Measurements from ENCODE around the gene MICOS13.
"Not testable (repeated sequence)": the region's sequence is repeated elsewhere in the genome, so short reads cannot be mapped to it uniquely, and the experiment has no call there.

Gene MICOS13

GRCh38 chr19:5700455-5701092 is 20.3 kb upstream of the MICOS13 start:
- DNase-seq (no peak), ATAC-seq (no peak)

DNA sequence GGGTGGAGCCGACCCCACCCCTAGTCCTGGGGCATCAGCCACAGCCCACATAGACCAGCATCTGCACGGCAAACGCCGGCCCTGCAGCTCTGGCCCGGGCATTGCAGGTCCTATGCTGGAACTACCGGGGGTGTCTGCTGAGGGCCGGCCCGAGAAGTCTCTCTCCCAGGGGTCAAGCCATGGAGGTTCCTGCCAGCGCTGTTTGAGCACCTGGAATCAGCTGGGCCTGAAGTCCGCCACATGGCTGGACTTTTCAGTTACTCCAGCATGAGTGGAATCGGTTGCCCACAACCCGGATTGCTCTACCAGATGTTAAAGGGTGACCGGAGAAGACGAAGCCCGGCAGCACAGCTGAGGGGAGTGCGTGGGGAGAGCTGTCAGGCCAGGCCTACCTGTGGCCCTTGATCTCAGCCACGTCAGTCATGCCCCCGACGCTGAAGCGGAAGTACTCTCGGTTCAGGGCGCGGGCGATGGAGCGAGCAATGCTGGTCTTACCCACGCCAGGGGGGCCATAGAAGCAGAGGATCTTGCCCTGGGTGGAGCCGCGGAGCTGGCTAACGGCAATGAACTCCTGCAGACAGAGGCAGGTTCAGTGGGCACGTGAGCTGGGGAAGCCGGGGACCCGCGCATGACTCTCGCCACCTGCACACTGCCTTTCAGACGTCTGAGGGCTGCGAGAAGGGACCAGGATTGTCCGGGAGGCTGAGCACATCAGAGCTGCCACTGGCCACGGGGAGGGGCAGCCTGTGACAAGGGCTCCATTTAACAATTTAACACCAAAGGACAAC is 18.5 kb upstream of the MICOS13 start:
- ATAC-seq (no peak), DNase-seq (no peak)

GRCh38 chr19:5697890-5698634 is 17.7 kb upstream of the MICOS13 start:
- no peak for ATAC-seq

GRCh38 chr19:5697022-5697889 is 16.9 kb upstream of the MICOS13 start:
- no peak for DNase-seq
- ATAC-seq: no peak

More at GRCh38 chr19:5697890-5698634, 17.7 kb upstream of the MICOS13 start:
- no peak for DNase-seq

- ATAC-seq: no peak
These were observed 16.1 kb upstream of the MICOS13 start for GRCh38 chr19:5696196-5697021.

DNA sequence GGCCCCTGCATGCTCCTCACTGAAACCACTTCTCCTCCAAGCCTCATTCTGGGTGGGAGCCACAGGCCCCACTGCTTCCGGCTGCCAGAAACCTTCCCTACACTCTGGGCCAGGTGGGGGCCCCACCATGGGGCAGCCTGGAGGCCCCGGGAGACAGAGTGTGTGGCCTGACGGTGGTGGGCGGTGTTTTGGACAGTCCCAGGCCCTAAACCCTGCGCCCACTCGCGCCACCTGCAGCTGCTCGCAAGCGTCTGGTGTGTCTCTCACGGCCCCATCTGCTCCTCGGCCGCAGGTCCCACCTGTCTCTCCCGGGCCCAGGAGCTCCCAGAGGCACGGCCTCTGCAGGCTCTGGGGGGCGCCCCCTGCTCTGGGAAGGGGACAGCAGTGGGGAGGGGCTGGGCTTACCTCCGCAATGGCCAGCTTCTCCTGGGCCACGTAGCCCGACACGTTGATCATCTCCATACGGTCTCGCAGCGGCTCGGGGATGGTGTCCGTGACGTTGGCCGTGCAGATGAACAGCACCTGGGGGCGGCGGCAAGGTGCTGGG is 15.4 kb upstream of the MICOS13 start:
- no peak for DNase-seq
- no peak for ATAC-seq

More at GRCh38 chr19:5696196-5697021, 16.1 kb upstream of the MICOS13 start:
- DNase-seq: no peak

- ATAC-seq: no peak
These were observed 14.8 kb upstream of the MICOS13 start for GRCh38 chr19:5694956-5695648.

GRCh38 chr19:5694167-5694955 is 14.0 kb upstream of the MICOS13 start:
- no peak for DNase-seq
- ATAC-seq: no peak

More at GRCh38 chr19:5694956-5695648, 14.8 kb upstream of the MICOS13 start:
- no peak for DNase-seq

DNA sequence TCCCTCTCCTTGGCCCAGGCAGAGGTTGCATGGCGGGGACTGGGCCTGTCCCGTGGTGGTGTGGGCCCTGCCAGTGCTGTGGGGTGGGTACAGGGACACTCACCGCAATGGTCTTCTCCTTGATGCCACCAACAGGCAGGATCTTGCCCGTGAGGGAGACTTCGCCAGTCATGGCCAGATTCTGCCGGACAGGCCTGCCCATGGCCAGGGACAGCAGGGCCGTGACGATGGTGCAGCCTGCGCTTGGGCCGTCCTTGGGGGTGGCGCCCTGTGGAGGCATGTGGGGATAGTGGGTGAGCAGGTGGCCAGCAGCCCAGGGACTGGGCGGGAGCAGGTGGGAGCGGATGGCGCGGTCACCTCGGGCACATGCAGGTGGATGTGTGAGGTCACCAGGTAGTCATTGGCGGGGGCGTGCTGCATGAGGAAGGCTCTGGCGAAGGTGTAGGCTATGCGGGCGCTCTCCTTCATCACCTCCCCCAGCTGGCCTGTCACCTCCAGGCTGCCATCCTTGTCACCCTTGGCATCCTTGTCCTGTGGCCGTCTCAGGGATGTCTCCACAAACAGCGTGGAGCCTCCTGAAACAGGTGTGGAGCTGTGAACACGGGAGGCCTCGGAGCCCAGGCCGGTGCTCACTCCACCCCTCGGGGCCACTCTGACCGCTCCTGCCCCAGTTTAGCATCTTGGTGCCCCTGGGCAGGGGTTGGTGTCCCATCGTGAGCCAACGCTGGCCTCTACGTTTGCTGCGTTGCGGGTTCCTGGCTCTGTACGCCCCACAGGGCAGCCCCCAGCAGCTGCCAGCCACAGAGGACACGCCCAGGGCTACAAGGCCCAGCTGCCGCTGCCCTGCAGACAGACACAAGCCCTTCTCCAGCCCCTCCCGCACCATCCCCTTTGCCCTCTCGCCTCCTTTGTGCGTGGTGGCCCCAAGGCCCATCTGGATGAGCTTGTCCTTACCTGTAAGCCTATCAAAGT is 13.2 kb upstream of the MICOS13 start:
- ATAC-seq (no peak), DNase-seq (peak; percentile 39)

DNA sequence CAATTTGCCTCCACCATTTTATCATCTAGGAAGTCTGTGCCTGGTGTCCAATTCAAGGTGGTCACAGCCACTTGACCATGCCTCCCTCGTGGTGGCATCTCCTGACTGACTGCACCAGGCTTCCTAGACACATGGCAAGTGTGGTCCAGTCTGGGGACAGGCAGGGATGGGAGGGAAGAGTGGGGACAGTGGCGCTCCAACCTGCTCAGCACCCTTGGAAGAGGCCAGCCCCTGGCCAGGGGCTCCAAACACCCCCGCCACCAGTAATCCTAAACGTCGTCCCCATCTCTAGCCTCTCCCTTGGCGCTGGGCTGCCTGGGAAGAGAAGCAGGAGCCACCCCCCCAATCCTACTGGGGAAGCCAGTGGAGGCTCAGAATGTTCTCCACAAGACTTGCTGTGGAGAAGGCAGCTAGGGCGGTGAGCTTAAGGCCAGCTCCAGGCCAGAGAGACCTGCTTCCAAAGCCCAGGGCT is 12.4 kb upstream of the MICOS13 start:
- ATAC-seq (no peak), DNase-seq (no peak)

- DNase-seq (peak; percentile 46), ATAC-seq (peak; percentile 1)
These were observed 11.8 kb upstream of the MICOS13 start for GRCh38 chr19:5691822-5692722.

DNA sequence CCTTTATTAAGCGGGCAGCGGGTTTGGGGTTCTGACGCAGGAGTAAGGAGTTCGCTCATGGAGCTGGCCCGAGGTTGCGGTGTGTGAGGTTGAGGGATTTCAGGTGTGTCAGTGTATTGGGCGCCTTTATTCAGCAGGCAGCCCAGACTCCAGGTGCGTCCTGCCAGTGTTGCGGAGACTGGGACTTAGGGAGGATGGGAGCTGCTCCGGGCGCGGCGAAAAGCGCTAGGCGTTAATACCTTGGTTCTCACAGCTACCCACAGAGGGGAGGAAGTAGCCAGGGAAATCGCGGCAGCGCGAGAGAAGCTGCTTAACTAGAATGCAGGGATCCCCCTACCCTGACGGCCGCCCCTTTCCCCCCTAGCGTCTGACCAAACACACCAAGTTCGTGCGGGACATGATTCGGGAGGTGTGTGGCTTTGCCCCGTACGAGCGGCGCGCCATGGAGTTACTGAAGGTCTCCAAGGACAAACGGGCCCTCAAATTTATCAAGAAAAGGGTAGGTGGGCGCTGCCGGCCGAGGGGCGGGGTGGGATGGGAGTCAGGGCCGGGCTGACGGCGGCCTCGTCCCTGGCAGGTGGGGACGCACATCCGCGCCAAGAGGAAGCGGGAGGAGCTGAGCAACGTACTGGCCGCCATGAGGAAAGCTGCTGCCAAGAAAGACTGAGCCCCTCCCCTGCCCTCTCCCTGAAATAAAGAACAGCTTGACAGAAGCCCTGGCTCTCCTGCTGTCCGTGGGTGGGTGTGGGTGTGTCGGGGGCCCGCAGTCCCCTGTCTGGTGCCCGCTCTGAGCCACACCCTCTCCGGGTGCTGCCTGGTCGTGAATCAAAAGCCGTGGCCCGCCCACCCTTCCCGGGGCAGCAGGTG is 10.9 kb upstream of the MICOS13 start:
- peak; percentile 2 for ATAC-seq

GRCh38 chr19:5690125-5690954 is 10.0 kb upstream of the MICOS13 start, which contains the start of gene RPL36:
RPL36 (plus strand) TSS chr19:5690295; CDS start chr19:5690508, 213 bp downstream.
- ATAC-seq: peak; percentile 41
- peak; percentile 99 for DNase-seq

More for the DNA sequence above, 10.9 kb upstream of the MICOS13 start:
- peak; percentile 76 for DNase-seq

DNA sequence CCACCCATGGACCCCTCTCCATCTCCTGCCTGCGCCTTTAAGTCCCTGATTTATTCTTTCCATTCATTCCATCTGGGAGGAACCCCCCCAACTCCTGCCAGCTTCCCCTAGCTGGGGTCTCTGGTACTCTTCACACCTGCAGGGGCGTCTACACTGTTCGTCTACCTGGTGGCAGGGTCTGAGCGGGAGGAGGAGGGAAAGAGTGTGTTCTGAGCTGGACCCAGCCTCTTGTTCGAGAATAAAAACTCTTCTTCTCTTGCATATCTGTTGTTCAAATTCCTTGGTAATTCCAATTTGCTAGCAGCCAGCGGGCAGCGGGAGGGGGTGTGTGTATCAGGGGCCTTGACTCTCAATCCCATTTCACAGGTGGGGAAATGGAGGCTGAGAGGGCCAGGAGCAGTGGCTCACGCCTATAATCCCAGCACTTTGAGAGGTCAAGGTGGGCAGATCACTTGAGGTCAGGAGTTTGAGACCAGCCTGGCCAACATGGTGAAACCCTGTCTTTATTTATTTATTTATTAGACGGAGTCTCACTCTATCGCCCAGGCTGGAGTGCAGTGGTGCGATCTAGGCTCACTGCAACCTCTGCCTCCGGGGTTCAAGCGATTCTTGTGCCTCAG is 8.1 kb upstream of the MICOS13 start:
- DNase-seq, ATAC-seq: not testable (repeated sequence)
